ENCODE results near the gene GXYLT2.

GXYLT2 gene

GRCh38 chr3:72887705-72888545, at the start of gene GXYLT2:
Gene GXYLT2 (plus strand): TSS chr3:72888046. CDS start chr3:72888234, 188 bp downstream.
- peak; percentile 83 for DNase-seq

- DNase-seq = no peak
Observed at GRCh38 chr3:72839057-72839456, 48.8 kb upstream of the GXYLT2 start.

GRCh38 chr3:72844436-72844993, 43.3 kb upstream of the GXYLT2 start:
- no peak for DNase-seq

- no peak for DNase-seq
Observed at GRCh38 chr3:72846166-72846565, 41.7 kb upstream of the GXYLT2 start.

- DNase-seq = no peak
Observed at GRCh38 chr3:72847282-72847681, 40.6 kb upstream of the GXYLT2 start.

- DNase-seq = peak; percentile 96
Observed at GRCh38 chr3:72847751-72848702, 39.8 kb upstream of the GXYLT2 start, which contains the start of gene SHQ1. Gene SHQ1 (minus strand): TSS chr3:72848445. CDS start chr3:72848340, 105 bp downstream.

GRCh38 chr3:72848703-72849081, 39.2 kb upstream of the GXYLT2 start:
- no peak for DNase-seq

- DNase-seq = no peak
Observed at GRCh38 chr3:72855001-72855400, 32.8 kb upstream of the GXYLT2 start.

GRCh38 chr3:72860053-72860452, 27.8 kb upstream of the GXYLT2 start:
- DNase-seq = no peak

- DNase-seq = no peak
Observed at GRCh38 chr3:72860846-72861245, 27.0 kb upstream of the GXYLT2 start.

GRCh38 chr3:72862314-72863090, 25.3 kb upstream of the GXYLT2 start:
- no peak for DNase-seq

GRCh38 chr3:72872183-72872582, 15.7 kb upstream of the GXYLT2 start:
- DNase-seq = no peak

- no peak for DNase-seq
Observed at GRCh38 chr3:72887343-72887704, 522 bp upstream of the GXYLT2 start.

GRCh38 chr3:72888546-72889309, 882 bp downstream of the GXYLT2 start:
- peak; percentile 65 for DNase-seq

GRCh38 chr3:72889310-72890165, 1.7 kb downstream of the GXYLT2 start:
- no peak for DNase-seq

GRCh38 chr3:72890166-72890925, 2.5 kb downstream of the GXYLT2 start:
- no peak for DNase-seq

- no peak for DNase-seq
Observed at GRCh38 chr3:72891053-72891855, 3.4 kb downstream of the GXYLT2 start.

- DNase-seq = no peak
Observed at GRCh38 chr3:72892081-72892775, 4.4 kb downstream of the GXYLT2 start.
